SJSA1 (cell line): ENCODE results near the gene HIBCH. TPM values are rescaled to one million over a fixed set of nuclear protein-coding genes. Genes with fewer than 3 reads are reported as not detected.
A peak's percentile ranks its signal among the peaks of the same experiment; 100 is the strongest.

Experiments
- DNase-seq, 2 experiments: peaks; one replicate each; pipeline ENCODE4 v3.0.0-alpha.2; 2015 to 2020; ENCODE audit warnings: low spot score in 2 of 2, low read depth in 1 of 2
- H3K27ac ChIP-seq: fragments of 250-450 bp; sonication (Bioruptor Pico); 2 replicates; pipeline ENCODE4 v1.5.1; 2020; ENCODE audit warnings: mild to moderate bottlenecking, moderate library complexity
- H3K27me3 ChIP-seq: fragments of 250-450 bp; sonication (Bioruptor Pico); replicated peaks from 2 replicates; pipeline ENCODE4 v1.5.1; 2020; ENCODE audit warnings: mild to moderate bottlenecking, moderate library complexity
- H3K36me3 ChIP-seq: fragments of 250-450 bp; sonication (Bioruptor Pico); 2 replicates; pipeline ENCODE4 v1.5.1; 2020; ENCODE audit warnings: mild to moderate bottlenecking
- H3K4me1 ChIP-seq: fragments of 250-450 bp; sonication (Bioruptor Pico); replicated peaks from 2 replicates; pipeline ENCODE4 v1.6.1; 2021; ENCODE audit warnings: mild to moderate bottlenecking
- H3K4me3 ChIP-seq: fragments of 250-450 bp; sonication (Bioruptor Pico); 2 replicates; pipeline ENCODE4 v1.5.1; 2020; ENCODE audit warnings: mild to moderate bottlenecking
- H3K9me3 ChIP-seq: fragments of 250-450 bp; sonication (Bioruptor Pico); replicated peaks from 2 replicates; pipeline ENCODE4 v1.5.1; 2020; ENCODE audit warnings: mild to moderate bottlenecking
- total RNA-seq: library from RNA; depleted of rRNA; stranded (reverse); fragments of >200 nt; shearing (Covaris generic); gene quantifications from 2 replicates; pipeline ENCODE4 v1.2.3, GENCODE V29; 2014

Gene HIBCH
- total RNA-seq, 1 experiment from 2014 or later, result 16.0 TPM

DNA sequence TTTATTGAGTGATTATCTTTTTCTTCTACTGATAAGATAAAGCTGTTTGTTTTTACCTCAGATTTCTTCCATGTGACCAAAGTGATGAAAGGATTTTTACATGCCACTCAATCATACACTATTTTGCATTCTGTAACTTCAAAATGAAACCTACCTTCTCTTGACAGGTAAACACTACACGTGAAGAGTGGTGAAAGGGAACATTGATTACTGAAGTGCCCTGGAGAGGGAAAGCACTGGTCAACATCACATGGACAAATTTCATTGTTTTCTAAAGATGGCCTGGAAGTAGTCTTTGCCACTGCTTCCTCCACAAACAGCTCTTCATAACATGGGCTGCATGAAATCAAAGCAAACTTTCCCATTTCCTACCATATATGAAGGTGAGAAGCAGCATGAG, 120.1 kb downstream of the HIBCH start:
- no peak overlapping the region for H3K4me3 ChIP-seq
- H3K27me3 ChIP-seq, result no peaks in the 10 kb centered on the region
- H3K4me1 ChIP-seq, result no peaks in the 10 kb centered on the region
- no peaks in the 10 kb centered on the region for H3K9me3 ChIP-seq
- no peaks in the 10 kb centered on the region for H3K36me3 ChIP-seq
- no peak overlapping the region for H3K27ac ChIP-seq
- DNase-seq, result no peak

DNA sequence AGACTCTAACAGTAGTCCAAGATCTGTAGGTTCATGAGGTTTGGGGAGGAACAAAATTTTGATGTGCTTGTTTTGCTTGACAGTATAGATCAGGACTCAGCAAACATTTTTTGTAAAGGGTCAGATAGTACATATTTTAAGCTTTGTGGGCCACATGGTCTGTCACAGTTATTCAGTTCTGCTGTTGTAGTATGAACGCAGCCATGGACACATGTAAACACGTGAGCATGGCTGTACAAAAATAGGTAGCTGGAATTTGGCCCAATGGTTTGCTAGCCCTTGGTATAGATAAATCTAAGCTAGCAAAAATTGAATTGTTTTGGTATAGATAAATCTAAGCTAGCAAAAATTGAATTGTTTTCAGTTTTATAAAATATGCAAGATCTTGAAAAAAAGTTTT, 120.5 kb downstream of the HIBCH start:
- Histone ChIP-seq H3K4me3 (no peak overlapping the region), H3K27me3 (no peaks in the 10 kb centered on the region), H3K4me1 (no peaks in the 10 kb centered on the region), H3K9me3 (no peaks in the 10 kb centered on the region), H3K36me3 (no peaks in the 10 kb centered on the region), H3K27ac (no peak overlapping the region)
- DNase-seq, result no peak

DNA sequence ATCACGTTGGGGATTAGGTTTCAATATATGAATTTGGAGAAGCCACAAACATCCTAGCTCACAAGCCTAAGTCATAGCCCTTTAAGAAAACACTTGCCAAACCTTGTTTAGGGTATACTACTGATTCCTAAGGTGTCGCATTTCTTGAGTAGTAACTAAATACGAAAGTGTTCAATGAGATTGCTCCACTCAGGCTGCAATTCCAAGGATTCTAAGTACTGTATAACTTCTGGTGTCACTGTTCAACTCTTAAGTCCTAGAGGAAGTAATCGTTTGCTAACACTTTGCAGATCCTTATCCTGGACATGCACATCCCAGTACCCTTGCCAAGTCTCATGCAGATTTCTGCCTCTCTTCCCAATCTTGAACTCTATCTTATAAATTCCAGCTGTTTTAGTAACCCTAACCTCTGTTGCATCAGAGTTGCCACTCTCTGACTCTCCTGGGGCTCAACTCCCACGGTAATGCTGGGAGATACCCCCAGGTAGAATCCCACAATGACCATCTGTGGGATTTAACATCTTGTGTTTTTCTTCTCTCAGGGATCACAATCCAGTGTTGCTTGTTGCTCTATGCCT, 122.4 kb downstream of the HIBCH start:
- Histone ChIP-seq H3K9me3 (no peaks in the 10 kb centered on the region), H3K27me3 (no peaks in the 10 kb centered on the region), H3K36me3 (no peaks in the 10 kb centered on the region), H3K4me1 (no peaks in the 10 kb centered on the region), H3K27ac (no peak overlapping the region), H3K4me3 (no peak overlapping the region)
- no peak for DNase-seq

DNA sequence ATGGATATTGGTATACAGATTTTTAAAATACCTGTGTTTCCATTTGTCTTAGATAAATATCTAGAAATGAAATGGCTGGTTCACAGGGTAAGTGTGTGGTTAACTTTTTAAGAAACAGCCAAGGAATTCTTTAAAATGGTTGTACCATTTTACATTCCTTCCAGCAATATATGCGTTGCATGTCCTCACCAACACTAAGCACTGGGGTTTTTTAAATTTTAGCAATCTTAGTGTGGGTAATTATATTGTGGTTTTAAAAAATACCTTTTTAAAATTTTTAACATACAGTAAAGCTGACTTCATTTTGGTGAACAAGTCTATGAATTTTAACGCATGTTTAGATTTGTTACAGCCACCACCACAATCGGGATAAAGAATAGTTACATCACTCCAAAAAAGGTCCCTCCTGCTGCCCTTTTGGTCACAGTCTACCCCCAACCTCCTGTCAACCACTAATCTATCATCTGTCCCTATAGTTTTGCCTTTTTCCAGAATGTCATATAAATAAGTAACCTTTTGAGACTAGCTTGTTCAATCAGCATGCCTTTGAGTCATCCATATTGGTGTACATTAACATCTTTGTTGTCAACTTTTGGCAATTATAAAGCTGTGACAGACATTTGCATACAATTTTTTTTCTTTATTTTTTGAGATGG, 129.0 kb downstream of the HIBCH start:
- no peak overlapping the region for H3K4me3 ChIP-seq
- no peak overlapping the region for H3K27ac ChIP-seq
- DNase-seq, result no peak
- no peaks in the 10 kb centered on the region for H3K27me3 ChIP-seq
- no peaks in the 10 kb centered on the region for H3K9me3 ChIP-seq
- H3K4me1 ChIP-seq, result no peaks in the 10 kb centered on the region
- no peaks in the 10 kb centered on the region for H3K36me3 ChIP-seq

- no peak for DNase-seq
- Histone ChIP-seq H3K4me1 (no peaks in the 10 kb centered on the region), H3K27ac (no peak overlapping the region), H3K9me3 (no peaks in the 10 kb centered on the region), H3K27me3 (no peaks in the 10 kb centered on the region), H3K4me3 (no peak overlapping the region), H3K36me3 (no peaks in the 10 kb centered on the region)
Measured at GRCh38 chr2:190188289-190188688, 131.3 kb downstream of the HIBCH start.

- H3K36me3 ChIP-seq, result no peaks in the 10 kb centered on the region
- no peaks in the 10 kb centered on the region for H3K4me1 ChIP-seq
- H3K4me3 ChIP-seq, result no peak overlapping the region
- DNase-seq, result no peak
- no peak overlapping the region for H3K27ac ChIP-seq
- H3K9me3 ChIP-seq, result no peaks in the 10 kb centered on the region
- peaks cover 11% of the 10 kb centered on the region for H3K27me3 ChIP-seq
Measured at GRCh38 chr2:190186238-190186637, 133.4 kb downstream of the HIBCH start.

DNA sequence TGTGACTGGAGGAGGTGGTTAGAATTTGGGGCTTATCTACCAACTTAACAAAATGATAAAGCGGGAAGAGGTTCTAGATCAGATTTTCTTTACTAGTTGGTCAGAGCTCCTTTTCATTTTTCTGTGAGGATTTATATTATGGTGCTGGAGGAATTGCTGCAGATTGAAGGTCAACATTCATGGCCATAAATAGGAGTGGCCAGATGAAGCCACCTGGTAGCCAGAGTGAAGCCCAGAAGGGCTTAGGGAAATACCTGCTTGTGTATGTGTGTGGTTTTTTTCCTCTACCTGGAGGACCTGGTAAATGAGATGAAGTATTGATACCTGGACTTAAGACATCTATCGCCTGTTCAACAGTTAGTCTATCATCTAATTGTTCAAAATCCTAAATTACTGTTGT, 134.2 kb downstream of the HIBCH start:
- H3K27me3 ChIP-seq, result peaks cover 19% of the 10 kb centered on the region
- H3K9me3 ChIP-seq, result no peaks in the 10 kb centered on the region
- no peak overlapping the region for H3K27ac ChIP-seq
- no peak for DNase-seq
- H3K4me3 ChIP-seq, result no peak overlapping the region
- peaks cover 8% of the 10 kb centered on the region for H3K4me1 ChIP-seq
- H3K36me3 ChIP-seq, result no peaks in the 10 kb centered on the region

DNA sequence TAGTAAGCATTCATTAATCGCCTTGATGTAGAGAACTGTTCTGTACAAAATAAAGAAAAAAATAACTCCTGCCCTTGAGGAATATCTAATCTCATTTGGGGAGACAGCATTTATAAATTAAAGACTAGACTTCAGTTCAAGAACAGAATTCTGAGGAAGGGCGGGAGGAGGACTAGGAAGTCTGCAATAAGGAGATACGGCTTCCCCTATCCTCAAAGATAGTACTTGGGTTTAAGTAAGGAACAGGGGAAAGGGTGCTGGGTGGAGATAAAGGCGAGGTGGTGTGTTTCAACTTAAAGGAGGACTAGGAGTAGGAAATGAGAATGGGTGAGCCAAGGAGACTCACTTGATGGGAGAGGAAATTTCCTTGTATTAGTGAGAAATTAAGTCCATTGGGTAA, 135.2 kb downstream of the HIBCH start:
- H3K27ac ChIP-seq, result no peak overlapping the region
- H3K4me3 ChIP-seq, result no peak overlapping the region
- no peaks in the 10 kb centered on the region for H3K36me3 ChIP-seq
- DNase-seq, result no peak
- H3K4me1 ChIP-seq, result peaks cover 12% of the 10 kb centered on the region
- no peaks in the 10 kb centered on the region for H3K9me3 ChIP-seq
- peaks cover 22% of the 10 kb centered on the region for H3K27me3 ChIP-seq

GRCh38 chr2:190183539-190183938, 136.1 kb downstream of the HIBCH start:
- H3K9me3 ChIP-seq, result no peaks in the 10 kb centered on the region

DNA sequence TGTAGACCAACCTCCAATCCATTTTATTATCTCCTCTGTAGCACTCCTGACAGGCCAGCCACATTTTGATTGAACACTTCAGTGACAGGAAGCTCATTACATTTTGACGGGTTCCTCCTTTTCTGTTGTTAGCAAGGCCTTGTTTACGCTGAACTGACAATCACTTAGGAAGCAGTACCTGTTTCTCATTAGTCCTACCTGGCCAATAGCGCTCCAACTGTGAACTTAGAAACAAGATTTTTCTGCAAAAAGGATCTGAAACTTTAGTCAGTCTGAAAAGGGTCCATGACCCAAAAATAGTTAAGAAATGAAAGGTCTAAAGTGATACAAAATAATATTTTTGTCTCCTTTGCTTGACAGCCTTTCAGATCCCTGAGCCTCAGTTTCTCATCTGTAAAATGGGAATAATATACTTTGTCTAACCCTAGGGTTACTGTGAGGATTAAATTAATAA, 137.5 kb downstream of the HIBCH start:
- Histone ChIP-seq H3K4me3 (no peak overlapping the region), H3K36me3 (no peaks in the 10 kb centered on the region), H3K9me3 (no peaks in the 10 kb centered on the region), H3K27me3 (peaks cover 22% of the 10 kb centered on the region), H3K27ac (no peak overlapping the region), H3K4me1 (peaks cover 12% of the 10 kb centered on the region)
- no peak for DNase-seq

More at GRCh38 chr2:190183539-190183938, 136.1 kb downstream of the HIBCH start:
- no peak for DNase-seq
- H3K27me3 ChIP-seq, result peaks cover 22% of the 10 kb centered on the region
- no peak overlapping the region for H3K4me3 ChIP-seq
- H3K27ac ChIP-seq, result no peak overlapping the region
- H3K36me3 ChIP-seq, result no peaks in the 10 kb centered on the region
- peaks cover 12% of the 10 kb centered on the region for H3K4me1 ChIP-seq

DNA sequence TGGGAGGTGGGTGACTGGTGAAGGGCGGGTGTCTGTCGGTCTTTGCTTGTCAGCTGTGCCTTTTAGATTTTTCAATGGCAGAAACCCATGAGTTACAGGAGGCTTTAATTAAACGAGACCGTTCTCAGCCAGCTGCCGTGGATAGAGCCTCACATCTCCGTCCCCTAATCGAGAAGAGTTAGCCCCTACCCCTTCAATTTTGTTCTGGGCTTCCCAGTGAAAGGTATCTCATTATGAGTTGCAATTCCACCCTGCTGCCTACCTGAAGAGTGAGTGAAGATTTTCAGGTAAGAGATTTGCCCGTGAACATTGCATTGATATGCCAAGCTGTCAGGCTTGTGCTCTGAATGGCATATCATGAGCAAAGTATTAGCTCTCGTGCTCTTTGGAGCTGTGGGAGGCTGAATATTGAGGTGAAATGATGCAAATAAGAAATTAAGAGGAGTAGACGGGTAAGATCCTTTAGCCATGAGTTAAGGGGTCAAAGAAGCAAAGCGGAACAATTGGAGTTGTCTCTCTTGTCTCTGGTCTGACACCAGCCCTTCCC, 138.4 kb downstream of the HIBCH start:
- Histone ChIP-seq H3K4me1 (peaks cover 12% of the 10 kb centered on the region), H3K4me3 (peak overlapping the region; percentile 44), H3K27ac (no peak overlapping the region), H3K36me3 (no peaks in the 10 kb centered on the region), H3K27me3 (peaks cover 22% of the 10 kb centered on the region), H3K9me3 (no peaks in the 10 kb centered on the region)
- DNase-seq, result peak in 1 of 2 experiments; percentile 1

GRCh38 chr2:190180313-190181122, 139.1 kb downstream of the HIBCH start:
- H3K27me3 ChIP-seq, result peaks cover 22% of the 10 kb centered on the region
- H3K4me3 ChIP-seq, result peak overlapping the region; percentile 44
- no peak overlapping the region for H3K27ac ChIP-seq
- peak in 1 of 2 experiments; percentile 14 for DNase-seq
- no peaks in the 10 kb centered on the region for H3K36me3 ChIP-seq
- no peaks in the 10 kb centered on the region for H3K9me3 ChIP-seq
- H3K4me1 ChIP-seq, result peaks cover 12% of the 10 kb centered on the region

DNA sequence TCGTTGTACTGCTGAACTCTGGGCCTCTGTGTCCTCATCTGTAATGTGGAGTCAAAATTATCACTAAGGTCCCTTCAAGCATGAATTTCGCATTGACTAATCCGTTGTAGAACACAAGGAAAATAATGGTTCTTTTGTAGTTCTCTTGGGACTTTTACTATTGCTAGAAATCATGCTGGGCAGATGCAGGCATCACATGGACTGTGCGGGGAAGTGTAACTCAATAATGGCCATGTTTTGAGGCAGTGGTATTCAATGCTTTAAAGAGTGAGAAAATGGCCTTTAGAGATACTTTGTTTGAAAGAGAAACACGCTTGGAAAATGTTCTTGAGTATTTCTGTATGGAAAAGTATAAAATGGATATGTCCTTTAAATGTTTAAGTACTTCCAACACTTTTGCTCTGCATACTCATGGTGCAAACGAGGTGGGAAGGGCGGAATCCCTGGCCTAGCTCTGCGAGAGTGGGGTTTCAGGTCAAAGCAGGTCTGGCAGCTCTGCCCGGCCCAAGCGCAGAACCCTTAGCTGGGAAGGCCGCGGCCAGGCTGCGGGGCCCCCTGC, 139.8 kb downstream of the HIBCH start:
- no peak for DNase-seq
- H3K9me3 ChIP-seq, result no peaks in the 10 kb centered on the region
- H3K27ac ChIP-seq, result no peak overlapping the region
- H3K4me1 ChIP-seq, result peaks cover 12% of the 10 kb centered on the region
- H3K4me3 ChIP-seq, result peak overlapping the region; percentile 44
- H3K36me3 ChIP-seq, result no peaks in the 10 kb centered on the region
- peaks cover 22% of the 10 kb centered on the region for H3K27me3 ChIP-seq
